Upper lobe of right lung (tissue), 1 donor: ENCODE results near the gene BMAL1. TPM values are rescaled to one million over a fixed set of nuclear protein-coding genes. Genes with fewer than 3 reads are reported as not detected.
A peak's percentile ranks its signal among the peaks of the same experiment; 100 is the strongest.

Experiments used
- ATAC-seq: fragments of 200-7000 bp; cut with Tn5 transposase; one replicate; pipeline ENCODE4 v1.9.1; 2020; ENCODE audit warnings: mild to moderate bottlenecking, moderate library complexity
- DNase-seq: peaks from one replicate; pipeline ENCODE4 v3.0.0-alpha.2; 2020
- H3K27ac ChIP-seq: fragments of 200-600 bp; one replicate; pipeline ENCODE4 v1.8.0; 2022
- H3K27me3 ChIP-seq: fragments of 200-600 bp; one replicate; pipeline ENCODE4 v1.8.0; 2022; ENCODE audit warnings: mild to moderate bottlenecking
- H3K36me3 ChIP-seq: fragments of 200-600 bp; one replicate; pipeline ENCODE4 v1.8.0; 2022
- H3K4me1 ChIP-seq: fragments of 200-600 bp; one replicate; pipeline ENCODE4 v1.8.0; 2022
- H3K4me3 ChIP-seq: fragments of 200-600 bp; one replicate; pipeline ENCODE4 v1.8.0; 2022; ENCODE audit warnings: mild to moderate bottlenecking
- H3K9me3 ChIP-seq: fragments of 200-600 bp; one replicate; pipeline ENCODE4 v1.8.0; 2022
- CTCF ChIP-seq: fragments of 200-600 bp; IDR thresholded peaks from one replicate; pipeline ENCODE4 v1.8.0; 2022; ENCODE audit warnings: antibody characterized with exemption
- intact Hi-C: fragments of 100-400 bp; cut with DNase I; formaldehyde crosslinking; loops from one replicate; pipeline ENCODE4 v1.11.0; 2022
- total RNA-seq: library from RNA; stranded (reverse); fragmentation: NEBNext Ultra II Directional; extraction: Animal tissue kit (Norgen Biotek cat#: 25700); gene quantifications from one replicate; pipeline ENCODE4 v1.2.1, GENCODE V29; 2021
- donor health status: DM: no; HTN: yes; CAD: no; lungs with severe emphysema.

Gene BMAL1
- total RNA-seq, 1 donor from 2014 or later, result 18.8 TPM

GRCh38 chr11:13283636-13284035 is 6.0 kb downstream of the BMAL1 start:
- no peaks in the 10 kb centered on the region for H3K9me3 ChIP-seq
- TF ChIP-seq CTCF, result no peak
- no peak overlapping the region for H3K27ac ChIP-seq
- intact Hi-C loops, result no loop called here
- DNase-seq, result no peak
- ATAC-seq, result no peak
- H3K36me3 ChIP-seq, result no peaks in the 10 kb centered on the region
- no peaks in the 10 kb centered on the region for H3K27me3 ChIP-seq
- peaks cover 21% of the 10 kb centered on the region for H3K4me1 ChIP-seq
- no peak overlapping the region for H3K4me3 ChIP-seq

- H3K36me3 ChIP-seq, result no peaks in the 10 kb centered on the region
- H3K27ac ChIP-seq, result no peak overlapping the region
- DNase-seq (no peak), ATAC-seq (no peak)
- no peak overlapping the region for H3K4me3 ChIP-seq
- no peaks in the 10 kb centered on the region for H3K27me3 ChIP-seq
- no peaks in the 10 kb centered on the region for H3K9me3 ChIP-seq
- no peak for TF ChIP-seq CTCF
- H3K4me1 ChIP-seq, result peaks cover 9% of the 10 kb centered on the region
- intact Hi-C loops, result no loop called here
These were observed 7.4 kb downstream of the BMAL1 start for GRCh38 chr11:13284776-13285588.

- DNase-seq (no peak), ATAC-seq (peak; percentile 25)
- Histone ChIP-seq H3K27me3 (no peaks in the 10 kb centered on the region), H3K9me3 (no peaks in the 10 kb centered on the region), H3K27ac (no peak overlapping the region), H3K4me1 (no peaks in the 10 kb centered on the region), H3K36me3 (no peaks in the 10 kb centered on the region), H3K4me3 (no peak overlapping the region)
- intact Hi-C loops, result no loop called here
- no peak for TF ChIP-seq CTCF
These were observed 8.8 kb downstream of the BMAL1 start for GRCh38 chr11:13286279-13286821.

GRCh38 chr11:13287036-13287435 is 9.4 kb downstream of the BMAL1 start:
- peak; percentile 69 for ATAC-seq
- intact Hi-C loops, result no loop called here
- Histone ChIP-seq H3K27ac (no peak overlapping the region), H3K4me1 (no peaks in the 10 kb centered on the region), H3K9me3 (no peaks in the 10 kb centered on the region), H3K36me3 (no peaks in the 10 kb centered on the region), H3K27me3 (no peaks in the 10 kb centered on the region), H3K4me3 (no peak overlapping the region)
- TF ChIP-seq CTCF, result no peak
- no peak for DNase-seq

GRCh38 chr11:13287681-13288080 is 10.1 kb downstream of the BMAL1 start:
- Histone ChIP-seq H3K36me3 (no peaks in the 10 kb centered on the region), H3K27ac (no peak overlapping the region), H3K27me3 (no peaks in the 10 kb centered on the region), H3K4me3 (no peak overlapping the region), H3K9me3 (no peaks in the 10 kb centered on the region), H3K4me1 (no peaks in the 10 kb centered on the region)
- intact Hi-C loops, result no loop called here
- ATAC-seq (no peak), DNase-seq (no peak)
- TF ChIP-seq CTCF, result no peak
